MCF 10A (cell line): ENCODE data around the gene MFSD6. TPM values are rescaled to one million over a fixed set of nuclear protein-coding genes. Genes with fewer than 3 reads are reported as not detected.
"Not testable (repeated sequence)": the region's sequence is repeated elsewhere in the genome, so short reads cannot be mapped to it uniquely, and the experiment has no call there.

Source experiments
- BruUV-seq: library from RNA; stranded (reverse); fragments of 400-500 nt; replicated peaks from 2 replicates; lab custom pipeline; 2021; lab: Mats Ljungman, UMichigan
- CTCF ChIA-PET: fragments of 300-600 bp; sonication (Branson Sonifier 250); formaldehyde crosslinking; extraction: SDS; loops from one replicate; lab custom pipeline; 2021; ENCODE audit warnings: antibody characterized with exemption, inconsistent platforms; lab: Yijun Ruan, JAX
- POLR2A ChIA-PET: fragments of 300-600, 350-650 bp; sonication (Branson Sonifier 250); formaldehyde crosslinking; extraction: SDS; loops from one replicate; lab custom pipeline; 2020; ENCODE audit warnings: antibody characterized with exemption, inconsistent platforms; lab: Yijun Ruan, JAX
- DNase-seq: peaks from one replicate; pipeline ENCODE4 v3.0.0-alpha.2; 2018; ENCODE audit not compliant: unreplicated experiment
- H3K27ac Mint-ChIP-seq: one replicate; pipeline ENCODE4 v1.8.0; 2022; ENCODE audit warnings: mild to moderate bottlenecking, low read depth, mixed read lengths; ENCODE audit not compliant: unreplicated experiment
- H3K27me3 Mint-ChIP-seq: one replicate; pipeline ENCODE4 v1.8.0; 2022; ENCODE audit warnings: mixed read lengths; ENCODE audit not compliant: insufficient read depth, unreplicated experiment
- H3K36me3 Mint-ChIP-seq: one replicate; pipeline ENCODE4 v1.8.0; 2022; ENCODE audit warnings: mild to moderate bottlenecking, moderate library complexity, mixed read lengths; ENCODE audit not compliant: insufficient read depth, unreplicated experiment
- H3K4me1 Mint-ChIP-seq: one replicate; pipeline ENCODE4 v1.8.0; 2022; ENCODE audit warnings: mixed read lengths; ENCODE audit not compliant: insufficient read depth, unreplicated experiment
- H3K4me3 Mint-ChIP-seq: one replicate; pipeline ENCODE4 v1.8.0; 2022; ENCODE audit warnings: mild to moderate bottlenecking, moderate library complexity, mixed read lengths; ENCODE audit not compliant: unreplicated experiment
- H3K9me3 Mint-ChIP-seq: one replicate; pipeline ENCODE4 v1.8.0; 2022; ENCODE audit warnings: mixed read lengths; ENCODE audit not compliant: unreplicated experiment
- CTCF ChIP-seq: fragments of 200-600 bp; IDR thresholded peaks from one replicate; pipeline ENCODE4 v1.8.0; 2022; ENCODE audit warnings: antibody characterized with exemption, mild to moderate bottlenecking; ENCODE audit not compliant: unreplicated experiment
- intact Hi-C: fragments of 100-400 bp; cut with micrococcal nuclease; formaldehyde crosslinking; loops from 2 replicates; pipeline ENCODE4 v1.14.1; 2022
- total RNA-seq: library from RNA; stranded (reverse); gene quantifications from 2 replicates; pipeline ENCODE4 v1.2.3, GENCODE V29; 2022

MFSD6 gene
- total RNA-seq, 1 experiment from 2014 or later = 19.7 TPM

DNA sequence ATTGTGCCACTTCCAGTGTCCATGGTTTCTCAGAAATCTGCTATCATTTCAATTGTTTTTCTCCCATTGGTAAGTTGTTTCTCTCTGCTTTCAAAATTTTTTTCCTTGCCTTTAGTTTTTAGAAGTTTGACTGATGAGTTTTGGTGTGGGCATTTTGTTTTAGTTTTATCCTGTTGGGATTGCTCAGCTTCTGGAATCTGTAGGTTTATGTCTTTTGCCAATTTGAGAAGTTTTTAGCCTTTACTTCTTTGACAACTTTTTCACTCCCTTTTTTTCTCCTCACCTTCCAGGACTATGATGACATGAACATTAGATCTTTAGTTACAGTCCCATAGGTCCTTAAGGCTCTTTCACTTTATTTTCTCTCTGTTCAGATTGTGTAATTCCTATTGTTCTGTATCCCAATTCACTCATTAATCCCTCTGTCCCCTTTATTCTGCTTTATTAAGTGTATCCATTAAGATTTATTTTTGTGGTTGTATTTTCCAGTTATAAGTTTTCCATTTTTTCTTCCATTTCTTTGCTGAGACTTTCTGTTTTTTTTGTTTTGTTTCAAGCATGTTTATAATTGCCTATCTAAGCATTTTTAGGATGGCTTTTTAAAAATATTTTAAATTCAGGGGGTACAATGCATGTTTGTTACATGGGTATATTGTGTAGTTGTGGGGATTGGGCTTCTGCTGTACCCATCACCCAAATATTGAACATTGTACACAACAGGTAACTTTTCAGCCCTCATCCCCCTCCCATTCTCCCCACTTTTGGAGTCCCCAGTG is 17.9 kb downstream of the MFSD6 start:
- peak overlapping the region; percentile 10 for H3K27ac Mint-ChIP-seq
- CTCF ChIA-PET = interaction anchor here (0.8 kb wide), 1 partner anchor 41 kb away, joined by 3 read pairs; no protein-coding TSS in a partner anchor
- no peak for TF ChIP-seq CTCF
- POLR2A ChIA-PET = interaction anchor here (1.3 kb wide), 1 partner anchor 13 kb away, joined by 6 read pairs; no protein-coding TSS in a partner anchor
- H3K4me3 Mint-ChIP-seq = no peak overlapping the region
- DNase-seq = no peak
- H3K27me3 Mint-ChIP-seq = no peaks in the 10 kb centered on the region
- H3K36me3 Mint-ChIP-seq = peaks cover 4% of the 10 kb centered on the region
- peaks cover 10% of the 10 kb centered on the region for H3K9me3 Mint-ChIP-seq
- no TSS peak for BruUV-seq
- intact Hi-C loops = no loop called here
- peaks cover 10% of the 10 kb centered on the region for H3K4me1 Mint-ChIP-seq

DNA sequence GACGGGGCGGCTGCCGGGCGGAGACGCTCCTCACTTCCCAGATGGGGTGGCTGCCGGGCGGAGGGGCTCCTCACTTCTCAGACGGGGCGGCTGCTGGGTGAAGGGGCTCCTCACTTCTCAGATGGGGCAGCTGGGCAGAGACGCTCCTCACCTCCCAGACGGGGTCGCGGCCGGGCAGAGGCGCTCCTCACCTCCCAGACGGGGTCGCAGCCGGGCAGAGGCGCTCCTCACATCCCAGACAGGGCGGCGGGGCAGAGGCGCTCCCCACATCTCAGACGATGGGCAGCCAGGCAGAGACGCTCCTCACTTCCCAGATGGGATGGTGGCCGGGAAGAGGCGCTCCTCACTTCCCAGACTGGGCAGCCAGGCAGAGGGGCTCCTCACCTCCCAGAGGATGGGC is 22.7 kb downstream of the MFSD6 start:
- DNase-seq, H3K4me1 Mint-ChIP-seq, BruUV-seq, H3K9me3 Mint-ChIP-seq, H3K36me3 Mint-ChIP-seq, H3K27ac Mint-ChIP-seq, CTCF ChIA-PET, H3K27me3 Mint-ChIP-seq, intact Hi-C loops, POLR2A ChIA-PET, H3K4me3 Mint-ChIP-seq: not testable (repeated sequence)

- POLR2A ChIA-PET = no interaction called here
- CTCF ChIA-PET = no interaction called here
- no peak for DNase-seq
- H3K36me3 Mint-ChIP-seq = peaks cover 8% of the 10 kb centered on the region
- no TSS peak for BruUV-seq
- H3K4me3 Mint-ChIP-seq = no peak overlapping the region
- intact Hi-C loops = no loop called here
- H3K4me1 Mint-ChIP-seq = no peaks in the 10 kb centered on the region
- no peak overlapping the region for H3K27ac Mint-ChIP-seq
- H3K27me3 Mint-ChIP-seq = no peaks in the 10 kb centered on the region
- no peaks in the 10 kb centered on the region for H3K9me3 Mint-ChIP-seq
- TF ChIP-seq CTCF = no peak
Measured at GRCh38 chr2:190431907-190432306, 23.8 kb downstream of the MFSD6 start.

- TF ChIP-seq CTCF = no peak
- H3K9me3 Mint-ChIP-seq = no peaks in the 10 kb centered on the region
- ChIA-PET POLR2A (interaction anchor here (0.6 to 1.1 kb wide), 2 partner anchors 14 to 1919 kb away, joined by 3 to 4 read pairs; no protein-coding TSS in a partner anchor), CTCF (no interaction called here)
- no peak for DNase-seq
- peaks cover 13% of the 10 kb centered on the region for H3K36me3 Mint-ChIP-seq
- intact Hi-C loops = no loop called here
- H3K27ac Mint-ChIP-seq = no peak overlapping the region
- no peaks in the 10 kb centered on the region for H3K27me3 Mint-ChIP-seq
- no peaks in the 10 kb centered on the region for H3K4me1 Mint-ChIP-seq
- no TSS peak for BruUV-seq
- H3K4me3 Mint-ChIP-seq = no peak overlapping the region
Measured at GRCh38 chr2:190432567-190433231, 24.5 kb downstream of the MFSD6 start.
